ENCODE results near the gene RXRA.

DNA sequence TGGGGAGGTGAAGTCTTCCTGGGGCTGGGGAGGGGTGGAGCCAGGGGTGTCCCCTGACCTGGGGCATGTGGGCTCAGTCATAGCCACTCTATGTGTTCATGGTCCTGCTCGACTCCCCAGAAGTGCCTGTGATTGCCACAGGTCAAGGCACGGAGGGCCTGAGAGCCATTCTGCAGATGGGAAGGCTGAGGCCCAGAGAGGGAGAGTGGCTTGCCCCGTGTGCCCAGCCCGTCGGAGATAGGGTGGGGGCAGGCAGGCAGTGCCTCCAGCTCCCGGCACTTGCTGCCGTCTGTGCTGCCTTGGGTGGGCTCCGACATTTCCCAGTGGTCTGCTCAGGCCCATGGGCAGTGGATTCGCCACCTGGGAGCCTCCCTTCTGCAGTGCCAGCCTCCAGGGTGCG, 74.0 kb downstream of the RXRA start:
- no peak for TF ChIP-seq EZH2 (IDR thresholded peaks at IDR 0.05; ENCODE audit: insufficient read depth, low read length)
- TF ChIP-seq CTCF (IDR thresholded peaks at IDR 0.05; ENCODE audit: insufficient read depth, low read depth, low read length) = no peak

All from astrocyte (in vitro differentiated cells and primary cell).